SH-SY5Y (cell line): ENCODE measurements around the gene PPP2R5C.

Experiments
- GATA2 ChIP-seq: IDR thresholded peaks from 2 replicates; pipeline ENCODE4 v1.6.1; 2011; ENCODE audit warnings: mild to moderate bottlenecking, low read depth, low read length
- GATA3 ChIP-seq: IDR thresholded peaks from 2 replicates; pipeline ENCODE4 v1.6.1; 2011; ENCODE audit warnings: low read depth, mild to moderate bottlenecking, low read length, moderate library complexity

DNA sequence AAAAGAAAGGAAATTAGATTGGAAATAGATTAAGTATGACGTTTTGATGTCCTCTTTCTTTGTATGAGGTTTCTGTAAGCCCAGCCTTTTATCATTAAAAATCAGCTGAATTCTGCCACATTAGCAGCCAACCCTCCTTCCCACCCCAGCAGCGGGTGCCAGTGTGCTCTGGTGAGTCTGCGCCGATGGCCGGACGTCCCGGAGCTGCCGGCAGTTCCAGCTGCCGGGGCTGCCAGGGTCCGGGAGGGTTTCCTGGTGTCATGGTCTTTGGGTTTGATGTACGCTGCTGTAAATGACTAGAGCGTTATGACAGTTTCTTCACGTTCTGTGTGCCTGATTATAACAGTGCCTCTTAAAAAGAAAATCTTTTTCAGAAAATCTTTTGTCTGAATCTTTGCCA, 151.3 kb downstream of the PPP2R5C start:
- TF ChIP-seq GATA2: no peak
- no peak for TF ChIP-seq GATA3
